Measurements from ENCODE around the gene PCCA.
"Not testable (repeated sequence)": the region's sequence is repeated elsewhere in the genome, so short reads cannot be mapped to it uniquely, and the experiment has no call there.

Gene PCCA

DNA sequence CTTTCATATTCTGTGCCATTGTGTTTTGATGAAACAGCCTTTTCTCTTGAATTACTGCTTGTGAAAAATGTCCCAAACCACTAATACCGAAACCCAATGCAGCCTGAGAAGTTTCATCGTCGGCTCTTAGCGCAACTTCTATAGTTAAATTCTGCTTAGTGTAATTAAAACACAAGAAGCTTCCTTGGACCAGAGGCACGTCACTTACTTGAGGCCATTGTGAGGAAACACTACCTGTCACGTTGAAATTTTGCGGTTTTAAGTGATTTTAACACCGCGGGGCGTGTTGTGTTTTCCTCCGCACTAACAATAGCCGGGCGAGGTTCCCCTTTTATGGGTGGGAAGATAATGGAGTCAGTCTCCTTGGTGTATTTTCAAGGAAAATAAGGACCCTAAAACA lies 428.8 kb downstream of the PCCA start:
- peak; percentile 28 for DNase-seq

DNA sequence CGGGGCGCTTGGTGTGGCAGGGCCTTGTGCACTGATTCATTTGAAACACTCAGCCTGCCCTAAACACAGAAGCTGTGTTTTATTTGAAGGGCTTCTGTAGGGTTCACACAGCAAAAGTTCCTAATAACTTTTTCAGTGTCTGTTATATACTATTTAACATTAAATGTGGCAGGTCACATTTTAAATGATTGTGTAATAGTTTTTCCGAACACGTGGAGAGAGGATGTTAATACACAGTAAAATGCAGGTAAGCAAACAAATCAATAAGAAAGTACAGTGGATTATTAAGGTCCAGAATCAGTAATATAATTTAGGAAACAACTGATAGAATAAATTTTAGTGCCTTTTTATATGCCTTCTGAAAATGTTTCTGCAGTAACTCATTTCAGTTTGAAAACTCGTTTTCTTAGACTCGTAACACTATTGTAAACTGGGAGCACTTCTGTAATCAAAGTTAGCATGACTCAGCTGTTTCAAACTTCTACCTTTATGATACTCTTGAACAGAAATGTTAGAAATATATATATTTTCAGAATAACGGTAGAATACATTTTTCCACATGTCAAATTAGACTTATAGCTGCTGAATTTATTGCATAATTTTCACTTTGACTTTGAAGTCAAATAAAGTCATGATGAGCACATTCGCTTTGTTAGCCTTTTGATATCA lies 429.6 kb downstream of the PCCA start:
- no peak for DNase-seq

DNA sequence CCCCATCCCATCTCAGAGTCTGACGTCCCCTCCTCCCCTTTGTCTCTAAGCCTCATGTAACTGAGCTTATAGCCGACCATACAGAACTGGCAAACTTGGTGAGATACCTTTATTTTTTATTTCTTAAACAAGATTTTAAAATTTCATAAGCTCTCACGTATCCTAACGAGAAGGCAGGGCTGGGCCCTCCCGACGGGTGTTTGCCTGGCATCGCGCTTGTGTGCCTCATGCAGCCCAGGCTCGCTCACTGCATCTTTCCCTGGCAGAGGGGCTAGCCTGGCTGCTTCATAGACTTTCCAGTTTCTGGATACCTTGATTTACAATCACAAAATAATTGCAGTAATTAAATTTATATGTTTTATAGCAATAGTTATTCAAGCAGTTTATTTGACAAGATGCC lies 430.7 kb downstream of the PCCA start:
- DNase-seq = no peak

DNA sequence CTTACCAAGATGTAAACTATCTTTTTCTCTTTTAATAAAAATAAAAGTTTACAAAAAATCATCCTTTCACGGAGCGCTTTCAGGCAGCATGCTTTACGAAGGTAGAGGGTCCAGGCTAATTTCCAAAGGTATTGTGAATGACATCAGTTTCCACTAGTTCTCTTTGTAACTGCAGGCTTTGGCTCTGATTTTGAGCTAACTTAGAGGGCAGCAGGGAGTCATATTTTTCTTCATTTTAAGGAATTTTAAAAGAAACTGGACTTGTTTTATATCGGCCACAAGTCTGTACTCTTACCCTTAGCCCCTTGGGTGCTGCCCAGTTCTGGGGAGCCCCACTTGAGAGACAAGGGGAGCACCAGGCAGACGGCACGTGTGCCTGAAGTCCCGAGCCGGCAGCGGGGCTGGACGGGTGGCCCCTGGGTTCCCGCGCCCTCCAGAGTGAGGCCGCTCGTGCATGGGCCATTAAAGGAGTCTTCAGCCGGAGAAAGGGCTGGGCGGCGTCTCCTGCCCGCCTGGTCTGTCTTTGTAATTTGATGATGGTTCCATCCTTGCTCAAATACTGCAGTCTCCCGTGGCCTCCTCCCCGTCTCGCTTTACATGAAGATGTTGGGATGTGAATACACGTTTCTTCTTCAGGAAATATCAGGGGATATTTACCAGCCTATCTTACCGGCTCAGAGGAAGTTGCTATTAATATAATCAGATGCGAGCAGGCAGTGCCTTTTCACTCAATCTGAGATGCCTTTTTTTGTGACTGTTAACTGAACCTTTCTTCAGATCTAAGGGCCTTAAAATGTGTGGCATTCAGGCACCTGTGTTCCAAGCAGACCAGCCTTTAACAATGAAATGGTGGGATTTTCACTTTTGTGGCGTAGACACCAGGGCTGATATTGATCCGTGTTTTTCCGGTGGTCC lies 432.3 kb downstream of the PCCA start:
- DNase-seq = no peak

DNA sequence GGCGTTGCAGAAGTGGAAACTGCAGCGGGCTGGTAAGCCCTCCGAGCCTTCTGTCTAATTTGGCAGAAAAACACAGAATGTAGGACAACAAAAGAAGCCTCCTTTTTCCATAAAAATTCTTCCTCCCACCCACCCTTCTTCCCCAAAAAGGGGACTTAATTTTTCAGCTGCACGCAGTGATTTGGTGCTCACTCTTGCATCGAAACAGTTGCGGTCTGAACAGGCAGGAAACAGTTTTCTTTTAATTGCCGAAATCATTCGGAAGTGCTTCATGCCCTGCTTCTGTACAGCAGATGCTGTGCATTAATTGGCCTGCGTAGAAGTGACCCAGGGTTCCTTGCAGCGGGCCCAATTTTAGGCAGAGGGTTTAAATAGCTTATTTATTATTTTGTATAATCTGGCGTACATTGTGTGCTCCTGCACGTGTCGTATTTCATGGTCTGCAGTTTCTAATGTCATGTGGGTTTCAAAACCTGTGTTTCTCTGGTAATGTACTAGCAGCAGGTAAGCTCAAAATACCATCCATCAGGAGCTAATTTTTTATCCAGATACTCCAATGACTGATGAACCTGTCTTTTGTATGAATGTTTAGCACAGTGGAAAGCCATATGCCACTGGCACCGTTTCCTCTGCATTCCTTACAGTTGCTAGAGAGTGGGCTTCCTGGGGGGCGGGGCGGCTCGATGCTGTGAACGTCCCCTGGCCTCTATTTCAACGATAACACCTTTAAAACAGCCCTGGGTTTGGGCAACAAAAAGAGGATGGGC lies 433.1 kb downstream of the PCCA start:
- DNase-seq = peak; percentile 18

DNA sequence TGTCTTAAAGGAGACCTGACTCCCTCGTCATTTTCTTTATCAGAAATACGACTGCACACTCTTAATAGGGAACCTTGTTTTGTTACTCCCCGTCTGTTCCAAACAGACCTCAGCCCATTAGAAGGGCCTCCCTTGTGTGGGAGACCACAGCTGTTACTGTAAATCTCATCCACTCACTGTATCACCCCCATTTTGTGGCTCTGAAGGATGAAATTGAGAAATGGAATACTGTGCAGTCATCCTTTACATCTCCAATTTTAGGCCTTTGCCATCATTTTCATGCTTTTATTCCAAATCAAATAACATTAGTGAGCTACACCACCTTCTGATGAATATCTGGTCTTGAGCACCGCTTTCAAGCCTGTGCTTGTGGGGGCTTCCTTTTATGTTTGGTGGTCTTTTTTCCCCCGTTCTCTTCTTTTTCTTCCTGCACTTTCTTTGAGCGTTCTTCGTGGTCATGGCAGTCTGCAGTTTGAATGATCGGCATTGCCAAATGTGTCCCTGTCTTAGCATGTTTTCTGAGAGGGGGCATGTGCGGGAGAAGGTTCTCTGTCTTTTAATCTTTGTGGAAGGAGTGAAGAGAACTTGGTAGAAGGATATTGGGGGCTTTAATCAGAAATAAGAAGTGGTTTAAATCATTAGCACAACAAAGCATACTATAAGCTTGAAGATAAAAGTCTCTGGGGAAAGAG lies 433.9 kb downstream of the PCCA start:
- no peak for DNase-seq

DNA sequence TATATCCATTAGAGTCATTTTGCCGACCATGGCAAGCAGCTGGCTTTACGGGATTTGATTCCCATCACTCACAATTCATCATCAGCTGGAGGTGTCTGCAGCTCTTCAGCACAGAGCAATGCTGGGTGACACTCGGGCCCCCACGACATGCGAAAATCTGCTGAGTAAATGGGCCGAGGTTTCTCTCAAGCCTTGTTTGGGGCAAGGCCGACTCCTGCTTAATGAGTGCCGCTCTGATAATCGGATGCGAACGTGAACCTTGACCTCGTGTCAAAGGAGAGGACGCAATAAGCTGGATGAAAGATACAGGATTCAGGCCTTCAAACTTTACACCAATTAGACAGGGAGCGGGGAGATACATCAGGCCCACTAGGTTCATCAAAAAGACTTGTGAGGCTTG lies 434.5 kb downstream of the PCCA start:
- DNase-seq = no peak

DNA sequence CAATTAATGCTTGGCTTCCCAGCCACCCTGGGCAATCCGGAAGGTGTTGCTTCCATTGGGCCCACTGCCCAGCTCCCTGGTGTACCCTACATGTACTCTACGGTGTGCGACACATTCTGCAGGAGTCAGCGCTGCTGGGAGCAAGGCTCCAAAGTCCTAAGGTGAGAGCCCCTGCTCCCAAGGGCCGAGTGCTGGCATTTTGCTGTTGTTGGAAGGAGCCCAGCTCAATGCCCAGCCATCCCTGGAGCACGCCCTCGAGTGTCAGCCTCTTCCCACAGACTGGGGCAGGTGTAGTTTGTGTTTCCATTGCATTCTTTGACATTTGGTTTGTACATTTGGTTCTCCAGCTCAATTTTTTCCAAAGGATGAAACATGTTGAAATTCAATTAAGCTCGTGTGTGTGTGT lies 435.1 kb downstream of the PCCA start:
- DNase-seq = no peak

DNA sequence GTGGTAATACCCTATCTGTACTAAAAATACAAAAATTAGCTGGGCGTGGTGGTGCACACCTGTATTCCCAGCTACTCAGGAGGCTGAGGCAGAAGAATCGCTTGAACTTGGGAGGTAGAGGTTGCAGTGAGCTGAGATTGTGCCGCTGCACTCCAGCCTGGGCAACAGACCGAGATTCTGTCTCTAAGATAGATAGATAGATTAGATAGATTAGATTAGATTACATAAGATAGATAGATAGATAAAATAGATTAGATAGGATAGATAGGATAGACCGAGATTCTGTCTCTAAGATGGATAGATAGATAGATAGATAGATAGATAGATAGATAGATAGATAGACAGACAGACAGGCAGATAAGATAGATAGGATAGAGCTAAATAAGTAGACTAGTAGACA lies 435.8 kb downstream of the PCCA start:
- not testable (repeated sequence) for DNase-seq

DNA sequence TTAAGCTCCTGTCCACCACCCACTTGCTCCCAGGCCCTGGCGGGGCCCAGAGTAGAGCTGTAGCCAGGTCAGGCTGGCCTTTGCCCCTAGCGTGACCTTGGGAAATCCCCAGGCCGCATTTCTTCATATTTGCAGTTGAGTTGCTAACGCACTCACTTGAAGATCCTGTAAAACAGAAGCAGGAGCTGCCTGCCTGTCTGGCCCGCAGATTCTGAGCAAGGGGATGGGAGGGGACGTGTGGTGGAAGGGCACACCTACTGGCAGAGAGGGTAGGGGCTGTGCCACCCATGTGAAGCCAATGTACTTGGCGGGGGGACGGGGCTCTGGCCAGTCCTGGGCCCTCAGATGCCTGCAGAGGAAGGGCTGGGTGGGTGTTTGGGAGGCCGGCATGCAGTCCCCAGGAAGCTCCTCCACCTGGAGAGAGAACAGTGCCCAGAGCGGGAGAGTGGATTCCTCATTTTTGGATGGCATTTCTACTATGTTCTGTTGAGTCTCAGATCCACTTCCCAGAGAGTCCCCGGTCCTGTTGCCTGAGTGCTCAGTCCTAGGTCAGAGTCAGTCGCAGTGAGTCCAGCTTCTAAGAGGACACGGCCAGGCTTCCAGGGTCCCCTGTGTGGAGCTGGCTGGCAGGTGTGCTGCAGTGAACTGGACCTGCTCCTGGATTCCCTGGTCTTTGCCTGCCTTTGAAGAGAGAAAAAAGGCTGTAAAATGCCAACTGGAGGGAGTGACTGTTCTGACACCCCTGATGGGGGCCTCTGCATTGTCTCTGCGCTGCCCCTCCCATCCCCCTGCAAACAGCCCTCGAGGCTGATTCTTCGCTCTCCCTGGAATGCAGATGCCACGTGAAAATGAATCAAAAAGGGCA lies 436.8 kb downstream of the PCCA start:
- no peak for DNase-seq

DNA sequence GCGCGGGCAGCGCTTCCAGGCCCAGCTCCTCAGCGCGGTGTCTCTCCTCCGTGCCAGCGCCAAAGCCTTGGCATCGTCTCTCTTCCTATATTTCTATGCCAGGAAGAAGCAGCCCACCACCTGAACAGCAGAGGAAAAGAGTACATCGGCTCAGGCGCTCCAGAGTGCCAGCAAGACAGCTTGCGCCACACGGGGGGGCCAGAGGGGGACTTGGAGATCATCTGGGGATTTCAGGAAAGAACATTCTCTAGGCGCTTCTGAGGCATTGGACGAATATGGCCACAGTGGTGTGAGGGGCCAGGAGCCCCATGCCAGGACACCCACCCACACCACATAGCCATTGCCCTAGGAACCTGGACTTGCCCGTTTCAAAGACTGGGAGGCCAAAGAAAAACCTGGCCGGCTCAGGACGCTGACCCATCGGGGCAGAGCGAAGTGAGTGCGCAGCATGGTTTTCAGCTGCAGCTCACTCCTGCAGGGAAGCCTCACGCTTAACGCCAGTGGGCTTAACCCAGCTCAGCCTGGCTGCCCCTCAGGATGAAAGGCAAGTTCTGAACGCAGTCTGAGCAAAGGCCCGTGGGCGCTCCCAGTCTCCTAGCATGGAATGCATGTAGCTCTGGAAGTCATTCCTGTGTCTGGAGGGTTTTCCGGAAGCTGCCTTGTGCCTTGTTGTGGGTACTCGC lies 437.6 kb downstream of the PCCA start:
- DNase-seq = no peak

DNA sequence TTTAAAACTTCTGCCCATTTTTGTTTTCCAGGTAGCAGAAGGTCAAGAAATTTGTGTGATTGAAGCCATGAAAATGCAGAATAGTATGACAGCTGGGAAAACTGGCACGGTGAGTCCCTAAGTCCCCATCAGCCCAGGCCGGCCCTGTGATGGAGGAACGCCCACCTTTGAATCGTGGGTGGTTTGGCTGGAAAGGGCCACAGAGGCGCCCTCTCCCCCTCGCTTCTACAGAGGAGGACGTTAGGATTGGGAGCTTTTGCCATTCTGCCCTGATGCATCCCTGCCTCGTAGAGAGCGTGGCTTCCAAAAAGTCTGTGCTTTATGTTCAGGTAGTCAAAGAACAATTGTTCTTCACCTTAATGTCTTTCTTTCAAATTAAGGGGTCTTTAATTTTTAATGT lies 438.8 kb downstream of the PCCA start:
- no peak for DNase-seq

DNA sequence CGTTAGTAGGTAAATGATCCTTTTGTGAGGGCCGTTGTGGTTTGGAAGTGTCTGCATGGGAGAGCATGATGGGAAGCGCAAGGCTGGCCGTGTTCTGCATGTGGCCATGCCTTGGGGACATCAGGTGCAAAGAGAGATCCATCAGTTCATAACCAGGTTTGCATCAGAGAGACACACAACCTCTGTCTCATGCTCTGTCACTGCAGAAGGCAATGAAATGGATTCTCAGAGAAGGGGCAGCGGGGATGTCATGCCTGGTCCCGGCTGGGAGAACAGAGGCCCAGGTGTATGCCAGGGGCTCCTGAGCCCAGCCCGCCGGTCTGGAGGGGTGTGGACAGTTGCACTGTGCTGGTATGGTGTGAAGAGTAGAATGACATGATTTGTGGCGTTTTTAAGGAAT lies 439.5 kb downstream of the PCCA start:
- no peak for DNase-seq

DNA sequence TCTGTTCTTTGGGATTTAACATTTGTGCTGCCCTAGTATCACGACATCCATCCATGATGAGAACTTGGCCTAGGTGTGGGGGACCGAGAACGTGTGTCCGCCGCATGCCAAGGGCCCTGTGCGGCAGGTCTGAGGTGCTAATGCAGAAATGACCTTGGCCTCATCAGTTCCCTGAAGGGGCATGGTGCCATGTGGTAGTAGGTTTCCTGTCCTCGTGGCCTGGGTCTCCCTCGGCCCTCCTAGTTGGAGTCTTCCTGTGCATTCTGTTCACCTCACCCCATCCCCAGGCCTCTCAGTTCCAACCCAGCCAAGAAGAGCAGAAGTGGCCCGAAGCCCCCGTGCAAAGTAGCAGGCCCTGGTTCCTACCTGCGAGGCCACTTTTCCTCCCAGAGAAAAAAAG lies 439.9 kb downstream of the PCCA start:
- no peak for DNase-seq

DNA sequence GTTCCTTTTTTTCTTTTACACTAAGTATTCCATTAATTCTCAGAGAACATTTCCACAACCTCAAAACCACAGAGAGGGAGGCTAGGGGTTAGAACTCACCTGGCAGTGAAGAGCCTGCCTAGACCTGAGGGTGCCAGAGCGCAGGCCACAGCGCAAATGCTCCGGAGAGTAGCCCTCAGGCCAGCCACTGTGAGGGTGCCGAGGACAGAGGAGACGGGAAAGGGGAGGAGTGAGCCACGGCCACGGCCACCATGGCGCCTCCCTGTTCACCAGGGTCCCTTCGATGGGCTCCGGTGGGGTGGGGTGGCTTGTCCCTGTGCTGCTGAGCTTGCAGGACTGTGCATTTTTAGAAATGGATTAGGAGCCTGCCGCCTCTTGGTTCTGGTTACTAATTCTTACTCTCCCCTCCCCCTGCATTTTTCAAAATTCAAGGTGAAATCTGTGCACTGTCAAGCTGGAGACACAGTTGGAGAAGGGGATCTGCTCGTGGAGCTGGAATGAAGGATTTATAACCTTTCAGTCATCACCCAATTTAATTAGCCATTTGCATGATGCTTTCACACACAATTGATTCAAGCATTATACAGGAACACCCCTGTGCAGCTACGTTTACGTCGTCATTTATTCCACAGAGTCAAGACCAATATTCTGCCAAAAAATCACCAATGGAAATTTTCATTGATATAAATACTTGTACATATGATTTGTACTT lies 440.9 kb downstream of the PCCA start:
- DNase-seq = no peak

DNA sequence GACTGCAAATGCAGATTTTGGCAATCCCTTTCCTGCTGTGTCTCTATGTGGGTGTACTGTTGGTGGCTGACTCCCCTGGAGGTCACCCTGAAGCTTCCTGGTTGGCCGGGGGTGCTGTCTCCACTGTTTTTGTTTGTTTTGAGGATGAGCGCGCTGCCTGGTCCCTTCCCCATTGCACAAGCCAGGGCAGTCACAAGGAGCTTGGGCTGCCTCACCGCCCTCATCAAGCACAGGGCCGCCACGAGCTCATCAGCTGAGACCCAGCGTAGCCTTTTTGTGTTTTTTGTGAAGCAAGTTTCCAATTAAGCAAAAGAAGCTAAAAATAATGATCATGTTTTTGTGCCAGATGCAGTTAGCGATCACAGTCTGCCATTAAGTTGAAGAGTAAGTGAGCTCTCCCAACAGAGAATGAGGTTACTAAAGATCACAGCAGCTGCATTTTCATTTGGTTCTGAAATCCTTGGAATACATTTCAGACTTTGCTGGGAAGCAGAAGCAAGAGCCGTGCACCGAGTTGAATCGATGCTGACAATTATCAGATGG lies 441.8 kb downstream of the PCCA start:
- no peak for DNase-seq

DNA sequence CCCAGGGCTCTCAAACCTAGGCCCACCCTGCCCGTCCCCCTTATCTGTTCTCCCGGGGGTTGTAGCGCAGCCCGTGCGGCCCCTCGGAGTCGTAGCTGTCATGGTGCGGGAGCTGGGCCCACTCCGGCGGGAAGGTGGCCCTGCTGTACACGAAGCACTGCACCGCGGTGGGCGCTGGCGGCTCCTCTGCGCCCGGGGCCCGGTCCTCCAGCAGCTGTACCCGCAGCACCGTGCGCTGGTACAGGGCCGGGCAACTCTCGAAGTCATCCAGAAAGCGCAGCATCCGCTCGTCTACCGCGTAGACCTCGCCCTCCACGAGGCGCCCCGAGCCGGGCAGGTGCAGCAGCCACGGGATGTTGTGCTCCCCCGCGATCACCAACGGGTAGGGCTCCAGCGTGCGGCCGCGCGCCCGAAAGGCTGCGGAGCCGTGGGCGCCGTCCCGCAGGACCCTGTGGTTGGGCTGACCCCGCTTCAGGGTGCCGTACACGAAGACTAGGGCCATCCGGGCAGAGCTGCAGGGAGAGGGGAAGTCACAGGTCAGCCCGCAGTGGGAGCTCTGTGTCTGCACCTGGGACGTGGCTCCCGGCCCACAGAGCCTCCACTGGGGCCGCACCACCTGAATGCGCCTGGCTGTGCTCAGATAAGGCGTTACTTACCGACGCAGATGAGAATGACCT lies 443.3 kb downstream of the PCCA start:
- DNase-seq = no peak

DNA sequence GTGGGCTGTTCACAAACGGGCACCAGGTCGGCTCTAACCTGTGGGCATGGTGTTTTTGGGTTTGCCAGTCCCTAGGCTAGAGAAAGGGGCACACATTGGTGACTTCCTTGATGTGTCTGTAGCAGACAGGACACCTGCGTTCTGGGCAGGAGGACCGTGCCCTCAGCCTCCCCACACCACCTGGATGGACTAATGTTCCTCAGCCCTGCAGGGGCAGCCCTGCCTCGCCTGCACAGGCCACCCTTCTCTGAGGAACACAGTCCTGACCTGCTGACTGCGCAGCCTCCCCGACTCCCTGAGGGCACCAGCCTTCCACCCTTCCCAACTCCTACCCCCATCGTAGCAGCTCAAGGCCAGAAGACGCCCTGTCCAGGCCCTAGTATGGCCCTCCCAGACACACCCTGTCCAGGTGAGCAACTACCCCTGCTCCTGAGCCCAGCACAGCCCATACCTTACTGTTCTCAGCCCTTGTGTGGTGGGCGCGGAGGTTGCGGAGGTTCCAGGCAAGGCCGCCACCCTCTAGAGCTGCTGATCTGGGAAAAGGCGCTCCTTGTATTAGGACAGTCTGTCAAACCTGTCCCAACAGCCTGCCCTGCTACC lies 444.0 kb downstream of the PCCA start:
- DNase-seq = no peak

DNA sequence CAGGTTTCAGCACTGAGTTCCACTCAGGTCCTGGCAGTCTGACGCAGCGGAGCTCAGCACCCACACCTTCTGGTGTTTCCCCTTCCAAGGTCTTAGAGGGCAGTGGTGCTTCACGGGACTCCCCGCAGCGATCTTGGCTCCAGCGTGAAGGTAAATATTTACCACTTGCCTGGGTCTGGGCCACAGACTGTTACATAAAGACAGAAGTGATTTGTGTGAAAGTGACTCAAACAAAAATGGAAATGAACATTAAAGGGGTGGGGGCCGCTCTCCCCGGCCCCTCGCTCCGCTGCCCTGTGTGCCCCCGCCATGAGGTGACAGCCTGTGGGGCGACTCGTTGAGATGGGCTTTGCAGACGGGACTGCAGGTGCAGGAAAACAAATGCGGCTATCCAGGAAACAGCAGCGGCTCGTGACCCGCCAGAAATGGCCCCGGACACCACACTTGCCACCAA lies 444.7 kb downstream of the PCCA start:
- DNase-seq = no peak
